H1 (cell line): ENCODE data around the gene CTPS2. TPM values are rescaled to one million over a fixed set of nuclear protein-coding genes. Genes with fewer than 3 reads are reported as not detected.

Experiments
- CTCF ChIA-PET: fragments of 300-600 bp; sonication (Branson Sonifier 250); formaldehyde crosslinking; loops from one replicate; lab custom pipeline; 2021; ENCODE audit not compliant: partially characterized antibody; lab: Charles Lee
- POLR2A ChIA-PET: fragments of 300-600 bp; sonication (Branson Sonifier 250); formaldehyde crosslinking; loops from one replicate; lab custom pipeline; 2021; ENCODE audit warnings: inconsistent platforms; ENCODE audit not compliant: partially characterized antibody; lab: Charles Lee
- DNase-seq, 2 experiments: peaks; one replicate each; pipeline versions ENCODE4 v3.0.0 to v3.0.0-alpha.2; 2010 to 2022; ENCODE audit warnings: low spot score in 2 of 2, low read depth in 1 of 2, mixed read lengths in 1 of 2
- FAIRE-seq: peaks from 2 replicates; lab custom pipeline; 2011; peaks lifted over from hg19 to GRCh38; lab: Jason Lieb, UNC
- H2AFZ ChIP-seq: 2 replicates; pipeline ENCODE4 v1.8.1; 2012; ENCODE audit warnings: low read length, inconsistent platforms
- H2AK5ac ChIP-seq: 2 replicates; pipeline ENCODE4 v1.6.1; 2013; ENCODE audit warnings: low read depth, low read length
- H2BK120ac ChIP-seq: replicated peaks from 2 replicates; pipeline ENCODE3; 2013; ENCODE audit warnings: low read depth, low read length, inconsistent platforms
- H2BK12ac ChIP-seq: 2 replicates; pipeline ENCODE4 v1.6.1; 2013; ENCODE audit warnings: low read depth, low read length
- H2BK15ac ChIP-seq: 2 replicates; pipeline ENCODE4 v1.6.1; 2013; ENCODE audit warnings: low read length
- H2BK20ac ChIP-seq: 2 replicates; pipeline ENCODE4 v1.6.1; 2013; ENCODE audit warnings: low read length
- H2BK5ac ChIP-seq: 2 replicates; pipeline ENCODE4 v1.6.1; 2013; ENCODE audit warnings: low read depth, low read length
- H3K14ac ChIP-seq: 2 replicates; pipeline ENCODE4 v1.6.1; 2013; ENCODE audit warnings: inconsistent platforms; ENCODE audit not compliant: insufficient read length
- H3K18ac ChIP-seq: 2 replicates; pipeline ENCODE4 v1.6.1; 2013; ENCODE audit warnings: low read length; ENCODE audit errors: extremely low read depth
- H3K23ac ChIP-seq: 2 replicates; pipeline ENCODE4 v1.6.1; 2013; ENCODE audit warnings: inconsistent platforms; ENCODE audit not compliant: insufficient read length
- H3K23me2 ChIP-seq: 2 replicates; pipeline ENCODE4 v1.6.1; 2013; ENCODE audit warnings: low read depth, low read length
- H3K27ac ChIP-seq: 2 replicates; pipeline ENCODE4 v1.6.1; 2011; ENCODE audit warnings: low read depth, low read length, inconsistent platforms
- H3K27me3 ChIP-seq, 4 experiments: replicated peaks in 1 of 4; 1 replicate in 1 of 4; 2 replicates in 3 of 4; pipeline versions ENCODE4 v1.6.1 to v1.8.1; 2011 to 2013; ENCODE audit warnings: low read length in 3 of 4, mild to moderate bottlenecking in 3 of 4, inconsistent platforms in 2 of 4, mixed read lengths in 2 of 4, moderate library complexity in 1 of 4; ENCODE audit not compliant: control insufficient read depth in 3 of 4, insufficient read depth in 3 of 4; ENCODE audit errors: extremely low read depth in 1 of 4
- H3K36me3 ChIP-seq, 4 experiments: 2 replicates each; pipeline versions ENCODE4 v1.6.1 to v1.8.1; 2011 to 2013; ENCODE audit warnings: mild to moderate bottlenecking in 4 of 4, low read length in 3 of 4, moderate library complexity in 2 of 4, control low read depth in 1 of 4, inconsistent platforms in 1 of 4; ENCODE audit not compliant: insufficient read depth in 4 of 4, control insufficient read depth in 2 of 4
- H3K4ac ChIP-seq: replicated peaks from 2 replicates; pipeline ENCODE3; 2013; ENCODE audit warnings: low read length, low read depth, mixed read lengths, inconsistent platforms; ENCODE audit not compliant: insufficient read length
- H3K4me1 ChIP-seq, 4 experiments: replicated peaks in 1 of 4; 1 replicate in 1 of 4; 2 replicates in 3 of 4; pipeline versions ENCODE4 v1.6.1 to v1.8.1; 2011 to 2013; ENCODE audit warnings: low read length in 3 of 4, inconsistent platforms in 2 of 4, mixed read lengths in 1 of 4; ENCODE audit not compliant: insufficient read depth in 4 of 4, control insufficient read depth in 3 of 4
- H3K4me2 ChIP-seq, 2 experiments: 2 replicates each; pipeline versions ENCODE4 v1.6.1 to v1.8.1; 2011 to 2013; ENCODE audit warnings: low read depth in 2 of 2, low read length in 2 of 2, control low read depth in 1 of 2, inconsistent platforms in 1 of 2, mild to moderate bottlenecking in 1 of 2; ENCODE audit not compliant: insufficient read depth in 1 of 2
- H3K4me3 ChIP-seq, 4 experiments: fragments of 200-600, 300-600 bp in 1 of 4; sonication (generic), shearing (Covaris generic), sonication (Bioruptor Twin) in 1 of 4; 2 replicates each; pipeline versions ENCODE4 v1.5.1 to v1.8.1; 2011 to 2016; ENCODE audit warnings: low read length in 4 of 4, low read depth in 3 of 4, control low read depth in 2 of 4, inconsistent platforms in 2 of 4, mild to moderate bottlenecking in 2 of 4, mixed read lengths in 1 of 4, moderate library complexity in 1 of 4; ENCODE audit not compliant: insufficient read depth in 2 of 4; ENCODE audit errors: extremely low read depth in 1 of 4
- H3K56ac ChIP-seq: replicated peaks from 2 replicates; pipeline ENCODE3; 2013; ENCODE audit warnings: low read depth, mild to moderate bottlenecking, mixed read lengths, low read length, inconsistent platforms; ENCODE audit not compliant: insufficient read length
- H3K79me1 ChIP-seq: 2 replicates; pipeline ENCODE4 v1.6.1; 2013; ENCODE audit warnings: low read depth, low read length, control low read depth
- H3K79me2 ChIP-seq, 2 experiments: 2 replicates each; pipeline versions ENCODE4 v1.6.1 to v1.8.1; 2012 to 2013; ENCODE audit warnings: low read length in 2 of 2, mild to moderate bottlenecking in 2 of 2, inconsistent platforms in 1 of 2; ENCODE audit not compliant: insufficient read depth in 2 of 2, control insufficient read depth in 1 of 2
- H3K9ac ChIP-seq, 4 experiments: replicated peaks in 1 of 4; 1 replicate in 1 of 4; 2 replicates in 3 of 4; pipeline versions ENCODE4 v1.6.1 to v1.8.1; 2011 to 2013; ENCODE audit warnings: low read depth in 3 of 4, low read length in 3 of 4, control low read depth in 2 of 4, mild to moderate bottlenecking in 2 of 4, moderate library complexity in 2 of 4, inconsistent platforms in 1 of 4; ENCODE audit errors: extremely low read depth in 1 of 4
- H3K9me3 ChIP-seq, 2 experiments: 2 replicates each; pipeline versions ENCODE4 v1.6.1 to v1.8.1; 2012 to 2013; ENCODE audit warnings: mild to moderate bottlenecking in 2 of 2, moderate library complexity in 2 of 2, control low read depth in 1 of 2, inconsistent platforms in 1 of 2, low read depth in 1 of 2, low read length in 1 of 2, mixed read lengths in 1 of 2; ENCODE audit not compliant: insufficient read depth in 2 of 2
- H4K20me1 ChIP-seq, 2 experiments: replicated peaks in 1 of 2; 2 replicates each; pipeline versions ENCODE3 to v1.8.1; 2011 to 2013; ENCODE audit warnings: inconsistent platforms in 2 of 2, low read length in 2 of 2, mild to moderate bottlenecking in 1 of 2; ENCODE audit not compliant: insufficient read depth in 2 of 2, control insufficient read depth in 1 of 2
- H4K5ac ChIP-seq: 2 replicates; pipeline ENCODE4 v1.6.1; 2013; ENCODE audit warnings: low read length, low read depth, mixed read lengths, inconsistent platforms; ENCODE audit not compliant: insufficient read length
- H4K8ac ChIP-seq: 2 replicates; pipeline ENCODE4 v1.8.0; 2013; ENCODE audit warnings: mild to moderate bottlenecking, moderate library complexity, low read length, inconsistent platforms; ENCODE audit not compliant: insufficient read depth; ENCODE audit errors: extremely low read depth
- H4K91ac ChIP-seq: replicated peaks from 2 replicates; pipeline ENCODE3; 2013; ENCODE audit warnings: low read length, mixed read lengths, inconsistent platforms; ENCODE audit not compliant: insufficient read length
- BCL11A ChIP-seq, 2 experiments: IDR thresholded peaks; one replicate each; pipeline ENCODE4 v1.6.1; 2011; ENCODE audit warnings: low read depth in 2 of 2, low read length in 2 of 2, mild to moderate bottlenecking in 2 of 2
- BRCA1 ChIP-seq: IDR thresholded peaks from 2 replicates; pipeline ENCODE4 v1.6.1; 2012; ENCODE audit warnings: low read depth, low read length, improper control_type of control experiment
- CBX5 ChIP-seq: fragments of 300-800, 300-1000 bp; sonication (generic); IDR thresholded peaks from 2 replicates; pipeline ENCODE4 v1.7.1; 2016; ENCODE audit warnings: antibody characterized with exemption, low read length, low read depth
- CBX8 ChIP-seq: fragments of 300-800, 300-1000 bp; sonication (generic); IDR thresholded peaks from 2 replicates; pipeline ENCODE4 v1.7.1; 2016; ENCODE audit warnings: low read depth, low read length, borderline replicate concordance
- CREB1 ChIP-seq: IDR thresholded peaks from 2 replicates; pipeline ENCODE4 v1.6.1; 2012; ENCODE audit warnings: inconsistent platforms
- JUN ChIP-seq: IDR thresholded peaks from 2 replicates; pipeline ENCODE4 v1.6.1; 2011; ENCODE audit warnings: low read depth, mild to moderate bottlenecking, improper control_type of control experiment, low read length
- MAFK ChIP-seq: IDR thresholded peaks from 2 replicates; pipeline ENCODE4 v1.6.1; 2012; ENCODE audit warnings: low read depth, mild to moderate bottlenecking, improper control_type of control experiment, low read length
- MAX ChIP-seq: IDR thresholded peaks from 2 replicates; pipeline ENCODE4 v1.6.1; 2012; ENCODE audit warnings: inconsistent platforms
- NANOG ChIP-seq: IDR thresholded peaks from 2 replicates; pipeline ENCODE4 v1.6.1; 2011; ENCODE audit warnings: low read length, low read depth, mild to moderate bottlenecking, inconsistent platforms; ENCODE audit not compliant: insufficient read depth, poor library complexity, severe bottlenecking
- SIN3A ChIP-seq, 2 experiments: IDR thresholded peaks in 1 of 2; conservative IDR thresholded peaks in 1 of 2; 2 replicates each; pipeline ENCODE4 v1.6.1; 2011 to 2012; ENCODE audit warnings: low read length in 2 of 2, improper control_type of control experiment in 1 of 2, low read depth in 1 of 2, mild to moderate bottlenecking in 1 of 2
- SP1 ChIP-seq: IDR thresholded peaks from 2 replicates; pipeline ENCODE4 v1.6.1; 2011; ENCODE audit warnings: low read depth, low read length
- TAF7 ChIP-seq: optimal IDR thresholded peaks from 2 replicates; pipeline ENCODE3; 2011; ENCODE audit warnings: low read depth, mild to moderate bottlenecking, inconsistent platforms, low read length, moderate library complexity, borderline replicate concordance
- USF2 ChIP-seq: IDR thresholded peaks from 2 replicates; pipeline ENCODE4 v1.6.1; 2011; ENCODE audit warnings: low read length, improper control_type of control experiment
- WGBS, 2 experiments: shearing (Covaris generic) in 1 of 2; methylation state at CpG; one replicate each; pipeline versions ENCODE4 v1.1.6 to v1.1.7; 2013 to 2015; ENCODE audit warnings: low lambda C conversion rate in 2 of 2, mixed read lengths in 2 of 2, inconsistent platforms in 1 of 2, low coverage in 1 of 2, missing lambda C conversion rate in 1 of 2; ENCODE audit not compliant: insufficient replicate concordance in 2 of 2, insufficient coverage in 1 of 2, insufficient read length in 1 of 2; ENCODE audit errors: extremely low coverage in 1 of 2, missing lambda C conversion rate in 1 of 2; 5-methylcytosine and 5-hydroxymethylcytosine counted together
- polyA plus RNA-seq, 7 experiments: library from polyadenylated mRNA; depleted of rRNA in 3 of 7; stranded (reverse) in 5 of 7; unstranded in 2 of 7; fragments of >200 nt in 5 of 7; fragments of 200-250 nt in 2 of 7; gene quantifications; 1 replicate in 5 of 7; 2 replicates in 1 of 7; 4 replicates in 1 of 7; pipeline versions ENCODE4 v1.2.1 to v1.2.3, GENCODE V29; 2011 to 2013; ENCODE audit warnings: missing spikeins in 2 of 7, mixed read lengths in 2 of 7
- total RNA-seq: library from RNA; stranded (reverse); fragmentation: NEBNext Ultra II Directional; extraction: Animal tissue kit (Norgen Biotek cat#: 25700); gene quantifications from 2 replicates; pipeline ENCODE4 v1.2.1, GENCODE V29; 2021

Gene CTPS2
- total and polyA plus RNA-seq, 2 of the 8 experiments (the other 6 are each of a cell fraction or from before 2014, with no cell fraction given): 17.1 to 34.0 TPM

- Histone ChIP-seq H2AFZ (no peak overlapping the region), H3K4me1 (no peaks in the 10 kb centered on the region), H2BK5ac (no peak overlapping the region), H2BK12ac (no peak overlapping the region), H3K4me3 (no peak overlapping the region), H3K23ac (no peak overlapping the region), H3K9me3 (no peaks in the 10 kb centered on the region), H4K5ac (no peak overlapping the region), H4K91ac (no peak overlapping the region), H2BK120ac (no peak overlapping the region), H3K4me2 (no peak overlapping the region), H3K27me3 (no peaks in the 10 kb centered on the region), H3K36me3 (peaks cover 10 to 50% (median 29%) of the 10 kb centered on the region in 4 experiments; a peak in 6 of 8 replicates), H4K20me1 (peaks cover 0 to 4% of the 10 kb centered on the region in 2 experiments), H4K8ac (no peak overlapping the region), H3K9ac (no peak overlapping the region), H2AK5ac (no peak overlapping the region), H3K56ac (no peak overlapping the region), H3K79me2 (no peaks in the 10 kb centered on the region), H3K18ac (no peak overlapping the region), H3K14ac (no peak overlapping the region), H2BK15ac (no peak overlapping the region), H3K4ac (no peak overlapping the region), H3K79me1 (no peaks in the 10 kb centered on the region), H3K27ac (no peak overlapping the region), H2BK20ac (no peak overlapping the region), H3K23me2 (no peaks in the 10 kb centered on the region)
- 95% methylated on average over 3 of the region's 5 CpGs; no CpG with 5 or more reads in 1 of the 2 experiments for WGBS, 2 experiments
- no peak for FAIRE-seq
- DNase-seq: no peak
- CTCF ChIA-PET: interaction anchor here (0.6 kb wide), 1 partner anchor 76 kb away, joined by 4 read pairs; no protein-coding TSS in a partner anchor
- POLR2A ChIA-PET: no interaction called here
- TF ChIP-seq MAFK: no peak
- no peak for TF ChIP-seq CBX5
- TF ChIP-seq BCL11A (IDR thresholded peaks at IDR 0.05; ENCODE audit: low read depth in 2 of 2, low read length in 2 of 2): no peak
- TF ChIP-seq BRCA1: no peak
- TF ChIP-seq TAF7: no peak
- no peak for TF ChIP-seq NANOG
- no peak for TF ChIP-seq JUN
- no peak for TF ChIP-seq CBX8
- no peak for TF ChIP-seq MAX
- no peak for TF ChIP-seq SIN3A (conservative IDR thresholded peaks at IDR 0.05 in 1 of 2, IDR thresholded peaks at IDR 0.05 in 1 of 2; ENCODE audit: low read depth in 1 of 2, low read length in 2 of 2)
- no peak for TF ChIP-seq CREB1
- TF ChIP-seq USF2: no peak
- TF ChIP-seq SP1: no peak
Observed at GRCh38 chrX:16745659-16746058, 33.2 kb upstream of the CTPS2 start.
